ENCODE measurements around the gene LRRC10. TPM values are rescaled to one million over a fixed set of nuclear protein-coding genes. Genes with fewer than 3 reads are reported as not detected.

LRRC10 gene
- total and polyA plus RNA-seq, 7 donors: 0.03 TPM; not detected in 6

DNA sequence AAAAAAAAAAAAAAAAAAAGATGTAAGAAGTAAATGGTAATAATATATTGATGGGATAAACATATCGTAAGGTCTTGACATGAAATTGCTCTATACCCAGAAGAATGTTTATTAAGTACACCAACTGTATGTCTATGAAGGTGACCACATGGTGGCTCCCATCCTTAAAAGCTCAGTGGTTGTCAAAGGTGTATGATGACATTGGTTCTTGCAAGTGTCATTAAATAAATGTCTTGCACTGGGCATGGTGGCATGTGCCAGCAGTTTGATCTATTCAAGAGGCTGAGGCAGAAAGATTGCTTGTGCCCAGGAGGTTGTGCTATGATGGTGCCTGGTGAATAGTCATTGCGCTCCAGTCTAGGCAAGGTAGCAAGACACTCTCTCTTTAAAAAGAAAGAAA lies 15.0 kb downstream of the LRRC10 start:
- Histone ChIP-seq H3K9me3 (no peaks in the 10 kb centered on the region), H3K4me1 (no peaks in the 10 kb centered on the region), H3K36me3 (ENCODE audit: insufficient read depth in 1 of 2, low read depth in 1 of 2) (peaks cover 18 to 100% of the 10 kb centered on the region in 2 donors), H3K27me3 (ENCODE audit: insufficient read depth in 3 of 3, low read length in 2 of 3) (no peaks in the 10 kb centered on the region), H3K4me3 (no peak overlapping the region), H3K27ac (no peak overlapping the region)
- ATAC-seq (peak in 2 of 4 donors; percentile 27 to 44), DNase-seq (no peak)
- TF ChIP-seq, protein P1, sequence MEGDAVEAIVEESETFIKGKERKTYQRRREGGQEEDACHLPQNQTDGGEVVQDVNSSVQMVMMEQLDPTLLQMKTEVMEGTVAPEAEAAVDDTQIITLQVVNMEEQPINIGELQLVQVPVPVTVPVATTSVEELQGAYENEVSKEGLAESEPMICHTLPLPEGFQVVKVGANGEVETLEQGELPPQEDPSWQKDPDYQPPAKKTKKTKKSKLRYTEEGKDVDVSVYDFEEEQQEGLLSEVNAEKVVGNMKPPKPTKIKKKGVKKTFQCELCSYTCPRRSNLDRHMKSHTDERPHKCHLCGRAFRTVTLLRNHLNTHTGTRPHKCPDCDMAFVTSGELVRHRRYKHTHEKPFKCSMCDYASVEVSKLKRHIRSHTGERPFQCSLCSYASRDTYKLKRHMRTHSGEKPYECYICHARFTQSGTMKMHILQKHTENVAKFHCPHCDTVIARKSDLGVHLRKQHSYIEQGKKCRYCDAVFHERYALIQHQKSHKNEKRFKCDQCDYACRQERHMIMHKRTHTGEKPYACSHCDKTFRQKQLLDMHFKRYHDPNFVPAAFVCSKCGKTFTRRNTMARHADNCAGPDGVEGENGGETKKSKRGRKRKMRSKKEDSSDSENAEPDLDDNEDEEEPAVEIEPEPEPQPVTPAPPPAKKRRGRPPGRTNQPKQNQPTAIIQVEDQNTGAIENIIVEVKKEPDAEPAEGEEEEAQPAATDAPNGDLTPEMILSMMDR (IDR thresholded peaks at IDR 0.05): no peak
- intact Hi-C loops (cut with DNase I): no loop called here
- WGBS, 3 donors: 97 to 100% (median 100%) methylated on average over 2 of the region's 2 CpGs

DNA sequence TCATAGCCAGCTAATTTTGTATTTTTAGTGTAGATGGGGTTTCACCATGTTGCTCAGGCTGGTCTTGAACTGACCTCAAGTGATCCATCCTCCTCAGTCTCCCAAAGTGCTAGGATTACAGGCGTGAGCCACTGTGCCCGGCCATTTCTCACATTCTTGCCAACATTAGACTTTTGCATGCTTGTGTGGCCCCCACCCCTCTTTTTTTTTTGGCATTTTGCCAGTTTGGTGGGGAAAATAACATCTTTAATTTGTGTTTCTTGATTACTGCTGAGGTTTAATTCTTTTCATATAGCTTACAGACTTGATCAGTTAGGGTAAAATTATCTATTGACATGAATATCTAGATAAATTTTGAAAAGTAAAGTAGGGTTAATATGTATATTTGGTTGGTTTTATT lies 21.6 kb downstream of the LRRC10 start:
- intact Hi-C loops (cut with DNase I): loop anchor here in 1 of 2 donors (5.0 kb wide), 1 partner anchor 48 kb away; no protein-coding TSS in a partner anchor
- ATAC-seq (no peak), DNase-seq (no peak)
- TF ChIP-seq, protein P1 (IDR thresholded peaks at IDR 0.05): no peak
- Histone ChIP-seq H3K4me3 (no peak overlapping the region), H3K27me3 (ENCODE audit: insufficient read depth in 3 of 3, low read length in 2 of 3) (no peaks in the 10 kb centered on the region), H3K27ac (no peak overlapping the region), H3K4me1 (peaks cover 10% of the 10 kb centered on the region), H3K9me3 (no peaks in the 10 kb centered on the region), H3K36me3 (ENCODE audit: insufficient read depth in 1 of 2, low read depth in 1 of 2) (peaks cover 18 to 78% of the 10 kb centered on the region in 2 donors)
- WGBS, 3 donors: 47 to 65% (median 51%) methylated on average over 2 of the region's 2 CpGs

DNA sequence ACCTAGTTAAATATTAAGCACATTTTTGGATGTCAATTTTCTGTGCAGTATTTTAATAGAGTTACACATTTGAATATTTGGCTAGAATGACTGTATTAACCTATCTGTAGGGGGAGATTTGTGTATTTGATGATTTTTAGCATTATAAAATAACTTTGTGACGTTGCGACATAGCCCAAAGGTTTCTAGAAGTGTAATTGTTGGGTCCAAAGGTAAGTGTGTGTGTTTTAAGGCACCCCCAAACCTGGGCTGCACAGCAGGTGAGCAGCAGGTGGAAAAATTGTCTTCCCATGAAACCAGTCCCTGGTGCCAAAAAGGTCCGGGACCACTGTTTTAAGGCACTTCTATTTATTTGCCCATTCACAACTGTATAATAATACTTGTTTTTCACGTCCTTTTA lies 22.2 kb downstream of the LRRC10 start:
- peaks cover 18 to 73% of the 10 kb centered on the region in 2 donors for H3K36me3 ChIP-seq (ENCODE audit: insufficient read depth in 1 of 2, low read depth in 1 of 2)
- H3K27me3 ChIP-seq (ENCODE audit: insufficient read depth in 3 of 3, low read length in 2 of 3): no peaks in the 10 kb centered on the region
- TF ChIP-seq, protein P1 (IDR thresholded peaks at IDR 0.05): no peak
- no peak overlapping the region for H3K4me3 ChIP-seq
- H3K4me1 ChIP-seq: peaks cover 10% of the 10 kb centered on the region
- DNase-seq (no peak), ATAC-seq (no peak)
- intact Hi-C loops (cut with DNase I): loop anchor here in 1 of 2 donors (5.0 kb wide), 1 partner anchor 49 kb away; no protein-coding TSS in a partner anchor
- no peaks in the 10 kb centered on the region for H3K9me3 ChIP-seq
- H3K27ac ChIP-seq: no peak overlapping the region
- WGBS, 3 donors: 82 to 94% (median 93%) methylated on average over 4 of the region's 4 CpGs

DNA sequence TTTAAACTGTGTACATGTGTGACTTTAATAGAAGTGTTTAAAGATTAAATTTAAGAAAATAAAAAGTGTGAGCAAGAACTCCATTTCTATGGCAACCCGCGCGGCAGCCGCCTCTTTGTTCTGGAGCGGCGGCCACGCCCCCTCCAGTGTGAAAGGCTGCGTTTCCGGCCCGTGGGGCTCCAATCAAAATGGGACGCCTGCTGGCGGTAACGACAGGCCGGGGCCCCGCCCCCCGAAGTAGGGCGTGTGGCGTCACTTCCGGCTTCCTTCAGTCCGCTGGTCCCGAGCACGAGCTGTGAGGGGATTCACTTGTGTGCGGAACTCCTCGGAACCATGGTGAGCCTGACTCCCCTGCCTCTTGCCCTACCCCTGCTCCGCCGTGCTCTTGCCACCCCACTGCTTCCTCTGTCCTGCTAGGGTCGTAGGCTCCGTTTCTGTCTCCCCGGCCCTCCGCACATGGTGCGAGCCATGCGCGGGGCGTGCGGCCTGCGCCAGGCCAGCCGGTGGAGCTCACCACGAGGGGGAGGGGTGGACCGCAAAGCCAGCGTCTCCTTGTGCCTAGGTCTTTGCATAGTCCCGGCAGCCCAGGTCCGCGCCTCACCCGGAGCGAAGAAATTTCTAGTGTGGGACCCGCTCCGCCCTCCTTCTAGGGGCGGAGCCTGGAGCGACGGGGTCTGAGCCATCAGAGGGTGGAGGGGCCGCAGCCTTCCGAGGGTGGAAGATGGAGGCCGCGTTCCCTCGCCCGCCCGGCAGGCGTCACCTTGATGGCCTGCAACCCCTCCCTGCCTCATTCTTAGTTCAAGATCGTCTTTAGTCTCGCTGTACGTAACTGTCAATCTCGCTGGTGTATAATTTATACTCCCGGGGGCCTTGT lies 25.3 kb downstream of the LRRC10 start, which contains the start of gene CCT2:
Gene CCT2 (plus strand): TSS at position 271 of the 874 bp plus-strand sequence. CDS start 63 bp downstream, at position 334.
- WGBS, 3 donors: 0 to 1% (median 0%) methylated on average over 58 to 63 of the region's 63 CpGs
- TF ChIP-seq, protein P1 (IDR thresholded peaks at IDR 0.05): peak; percentile 40
- peaks cover 6 to 42% of the 10 kb centered on the region in 2 donors for H3K36me3 ChIP-seq (ENCODE audit: insufficient read depth in 1 of 2, low read depth in 1 of 2)
- peak within 1 kb of the TSS; percentile 96 for H3K27ac ChIP-seq
- no peaks in the 10 kb centered on the region for H3K9me3 ChIP-seq
- DNase-seq: peak; percentile 97 to 99
- intact Hi-C loops (cut with DNase I): loop anchor here in 1 of 2 donors (5.0 kb wide), 1 partner anchor 52 kb away; no protein-coding TSS in a partner anchor
- H3K4me3 ChIP-seq: peak within 1 kb of the TSS; percentile 95
- H3K27me3 ChIP-seq (ENCODE audit: insufficient read depth in 3 of 3, low read length in 2 of 3): no peaks in the 10 kb centered on the region
- peak; percentile 99 to 100 (median 100) for ATAC-seq
- peaks cover 10% of the 10 kb centered on the region for H3K4me1 ChIP-seq

Data from psoas muscle (tissue), 8 donors.